ENCODE measurements around the gene STRA8.

The STRA8 gene, protein sequence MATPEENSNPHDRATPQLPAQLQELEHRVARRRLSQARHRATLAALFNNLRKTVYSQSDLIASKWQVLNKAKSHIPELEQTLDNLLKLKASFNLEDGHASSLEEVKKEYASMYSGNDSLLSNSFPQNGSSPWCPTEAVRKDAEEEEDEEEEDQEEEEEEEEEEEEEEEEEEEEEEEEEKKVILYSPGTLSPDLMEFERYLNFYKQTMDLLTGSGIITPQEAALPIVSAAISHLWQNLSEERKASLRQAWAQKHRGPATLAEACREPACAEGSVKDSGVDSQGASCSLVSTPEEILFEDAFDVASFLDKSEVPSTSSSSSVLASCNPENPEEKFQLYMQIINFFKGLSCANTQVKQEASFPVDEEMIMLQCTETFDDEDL

DNA sequence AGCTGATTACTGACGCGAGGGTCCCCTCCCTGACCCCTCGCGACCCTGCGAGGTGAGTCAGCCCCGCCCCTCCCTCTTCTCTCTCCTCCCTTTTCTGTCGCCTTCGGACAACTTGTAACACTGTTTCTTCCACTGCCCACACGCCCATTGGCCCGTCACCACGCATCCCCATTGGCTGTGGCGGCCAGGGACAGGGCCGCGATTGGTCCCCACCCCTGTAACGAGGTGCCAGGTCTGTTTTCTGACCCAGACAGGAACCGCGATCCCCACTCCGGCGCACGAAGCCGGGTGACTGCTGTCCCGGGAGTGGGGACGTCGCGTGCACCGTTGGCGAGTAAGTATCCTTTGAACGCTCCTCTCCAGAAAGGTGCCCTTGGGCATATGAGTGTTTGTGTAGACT is at the start of gene STRA8:
Gene STRA8, plus strand, starts transcription at position 269 of the 400 bp plus-strand sequence. CDS start 6,687 bp downstream, outside the sequence.
- Histone ChIP-seq H3K9ac (ENCODE audit: low read length) (no peak within 1 kb of the TSS), H3K4me1 (ENCODE audit: control insufficient read depth, insufficient read depth, low read length) (no peaks in the 10 kb centered on the region), H3K4me3 (ENCODE audit: low read length) (no peak within 1 kb of the TSS), H3K9me3 (ENCODE audit: control insufficient read depth, low read length) (no peaks in the 10 kb centered on the region), H3K27me3 (replicated peaks; ENCODE audit: control insufficient read depth, insufficient read depth, low read length) (peaks cover 4% of the 10 kb centered on the region), H3K36me3 (ENCODE audit: control insufficient read depth, insufficient read depth, low read length, severe bottlenecking) (no peaks in the 10 kb centered on the region)
- no peak for DNase-seq (ENCODE audit: low read depth)

DNA sequence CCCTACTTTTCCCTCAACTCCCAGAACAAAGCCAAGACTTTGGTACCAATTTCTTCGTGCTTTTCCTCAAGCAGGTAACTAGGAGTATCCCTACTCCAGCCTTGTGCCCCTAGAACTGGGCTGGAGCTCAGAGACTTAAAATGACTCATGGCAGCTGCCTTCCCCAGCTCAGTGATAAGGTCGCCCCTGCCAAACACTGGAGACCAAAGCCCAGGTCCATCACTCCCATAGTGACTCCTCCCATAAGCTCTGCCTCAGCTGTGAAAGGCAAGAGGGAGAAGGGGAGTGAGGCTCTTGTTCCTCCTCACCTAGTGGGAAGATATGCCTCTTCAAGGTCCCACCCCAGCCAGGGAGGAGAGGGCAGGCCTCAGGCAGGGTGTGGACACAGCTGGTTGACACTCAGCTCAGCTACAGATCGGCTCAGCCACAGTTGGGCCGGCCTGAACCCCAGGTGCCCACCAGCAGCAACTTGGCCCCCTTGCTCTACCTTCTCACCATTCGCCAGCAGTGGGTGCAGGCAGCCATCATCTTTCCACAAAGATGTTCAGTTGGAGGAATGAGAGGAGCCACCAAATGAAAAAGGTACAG is 49.3 kb upstream of the STRA8 start:
- H3K4me3 ChIP-seq (ENCODE audit: low read length), result no peak overlapping the region

DNA sequence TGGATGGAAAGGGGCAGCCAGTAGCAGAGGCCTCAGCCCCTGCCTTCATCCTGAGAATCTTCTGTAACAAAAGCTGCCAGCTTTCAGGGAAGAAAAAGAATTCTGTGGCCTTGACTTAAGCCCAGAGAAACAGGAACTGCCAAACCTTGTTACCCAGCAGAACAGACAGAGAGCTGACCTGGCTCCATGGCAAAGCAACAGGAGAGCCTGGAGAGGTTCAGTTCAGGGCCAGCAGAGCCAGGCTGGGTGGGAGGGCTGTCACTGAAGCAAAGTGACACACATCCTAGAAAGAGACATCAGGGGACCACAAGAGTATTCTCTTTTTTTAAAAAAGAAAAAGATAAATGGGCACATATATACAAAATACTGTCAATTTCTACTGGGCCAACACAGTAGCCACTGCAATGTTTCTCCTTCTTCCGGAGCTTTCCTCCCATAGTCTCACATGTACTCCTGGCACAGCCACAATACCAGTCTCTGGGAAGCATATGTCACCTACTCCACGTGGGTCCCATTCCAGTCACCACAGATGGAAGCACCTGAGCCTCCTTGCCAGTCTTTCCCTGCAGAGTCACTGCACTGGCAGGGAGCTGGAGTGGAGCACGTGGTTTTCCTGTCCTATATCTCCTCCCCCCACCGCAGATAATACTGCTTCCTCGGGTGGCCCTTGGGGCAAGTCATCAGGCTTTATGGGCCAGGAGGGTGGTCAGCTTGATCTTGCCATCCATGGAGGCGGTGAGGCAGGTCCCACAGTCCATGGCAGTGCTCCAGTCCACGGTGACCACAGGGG is 48.0 kb upstream of the STRA8 start:
- peaks cover 14% of the 10 kb centered on the region for H3K4me1 ChIP-seq (ENCODE audit: control insufficient read depth, insufficient read depth, low read length)
- peaks cover 85% of the 10 kb centered on the region for H3K36me3 ChIP-seq (ENCODE audit: control insufficient read depth, insufficient read depth, low read length, severe bottlenecking)
- no peak overlapping the region for H3K9ac ChIP-seq (ENCODE audit: low read length)
- no peaks in the 10 kb centered on the region for H3K27me3 ChIP-seq (replicated peaks; ENCODE audit: control insufficient read depth, insufficient read depth, low read length)
- peaks cover 39% of the 10 kb centered on the region for H3K9me3 ChIP-seq (ENCODE audit: control insufficient read depth, low read length)
- no peak for DNase-seq (ENCODE audit: low read depth)
- no peak overlapping the region for H3K4me3 ChIP-seq (ENCODE audit: low read length)

More for the DNA sequence above, 49.3 kb upstream of the STRA8 start:
- no peak for DNase-seq (ENCODE audit: low read depth)
- peaks cover 52% of the 10 kb centered on the region for H3K9me3 ChIP-seq (ENCODE audit: control insufficient read depth, low read length)
- no peak overlapping the region for H3K9ac ChIP-seq (ENCODE audit: low read length)
- H3K36me3 ChIP-seq (ENCODE audit: control insufficient read depth, insufficient read depth, low read length, severe bottlenecking), result peaks cover 95% of the 10 kb centered on the region
- H3K4me1 ChIP-seq (ENCODE audit: control insufficient read depth, insufficient read depth, low read length), result peaks cover 4% of the 10 kb centered on the region
- no peaks in the 10 kb centered on the region for H3K27me3 ChIP-seq (replicated peaks; ENCODE audit: control insufficient read depth, insufficient read depth, low read length)

DNA sequence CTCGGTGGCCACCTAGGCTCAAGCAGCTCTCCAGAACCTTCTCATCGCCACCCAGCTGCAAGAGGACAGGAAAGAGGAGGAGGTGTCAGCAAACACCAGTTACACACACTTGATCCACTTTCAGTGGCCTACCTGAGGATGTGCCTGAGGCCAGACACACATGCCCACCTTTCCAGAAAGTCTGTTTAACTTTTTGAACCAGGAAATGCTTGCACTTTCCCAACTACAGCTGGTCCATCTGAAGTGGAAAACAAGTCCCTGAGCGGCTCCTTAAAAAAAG is 47.4 kb upstream of the STRA8 start:
- Histone ChIP-seq H3K4me3 (ENCODE audit: low read length) (no peak overlapping the region), H3K4me1 (ENCODE audit: control insufficient read depth, insufficient read depth, low read length) (peaks cover 14% of the 10 kb centered on the region), H3K36me3 (ENCODE audit: control insufficient read depth, insufficient read depth, low read length, severe bottlenecking) (peaks cover 80% of the 10 kb centered on the region), H3K9ac (ENCODE audit: low read length) (no peak overlapping the region), H3K9me3 (ENCODE audit: control insufficient read depth, low read length) (peaks cover 33% of the 10 kb centered on the region), H3K27me3 (replicated peaks; ENCODE audit: control insufficient read depth, insufficient read depth, low read length) (no peaks in the 10 kb centered on the region)
- DNase-seq (ENCODE audit: low read depth), result no peak

DNA sequence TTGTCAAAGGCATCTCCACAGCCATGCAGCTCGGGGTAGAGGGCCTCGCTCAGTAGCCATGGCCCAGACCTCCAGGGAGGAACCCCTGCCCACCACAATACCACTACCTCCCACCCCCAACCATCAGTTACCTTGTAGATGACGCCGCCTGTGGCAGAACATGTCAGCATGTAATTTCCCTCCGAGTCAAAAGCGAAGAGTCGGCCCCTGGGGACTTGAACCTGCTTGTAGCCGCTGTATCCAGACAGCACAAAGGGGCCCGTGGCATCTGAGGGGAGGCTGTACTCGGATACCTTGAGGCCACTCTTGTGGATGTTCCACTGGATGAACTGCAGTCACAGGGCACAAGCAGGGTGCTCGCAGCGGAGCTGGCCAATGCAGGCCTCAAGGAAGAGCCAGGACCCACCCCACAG is 46.8 kb upstream of the STRA8 start:
- Histone ChIP-seq H3K4me1 (ENCODE audit: control insufficient read depth, insufficient read depth, low read length) (peaks cover 14% of the 10 kb centered on the region), H3K27me3 (replicated peaks; ENCODE audit: control insufficient read depth, insufficient read depth, low read length) (no peaks in the 10 kb centered on the region), H3K36me3 (ENCODE audit: control insufficient read depth, insufficient read depth, low read length, severe bottlenecking) (peaks cover 73% of the 10 kb centered on the region), H3K9ac (ENCODE audit: low read length) (no peak overlapping the region), H3K4me3 (ENCODE audit: low read length) (no peak overlapping the region), H3K9me3 (ENCODE audit: control insufficient read depth, low read length) (peaks cover 27% of the 10 kb centered on the region)
- DNase-seq (ENCODE audit: low read depth), result no peak

DNA sequence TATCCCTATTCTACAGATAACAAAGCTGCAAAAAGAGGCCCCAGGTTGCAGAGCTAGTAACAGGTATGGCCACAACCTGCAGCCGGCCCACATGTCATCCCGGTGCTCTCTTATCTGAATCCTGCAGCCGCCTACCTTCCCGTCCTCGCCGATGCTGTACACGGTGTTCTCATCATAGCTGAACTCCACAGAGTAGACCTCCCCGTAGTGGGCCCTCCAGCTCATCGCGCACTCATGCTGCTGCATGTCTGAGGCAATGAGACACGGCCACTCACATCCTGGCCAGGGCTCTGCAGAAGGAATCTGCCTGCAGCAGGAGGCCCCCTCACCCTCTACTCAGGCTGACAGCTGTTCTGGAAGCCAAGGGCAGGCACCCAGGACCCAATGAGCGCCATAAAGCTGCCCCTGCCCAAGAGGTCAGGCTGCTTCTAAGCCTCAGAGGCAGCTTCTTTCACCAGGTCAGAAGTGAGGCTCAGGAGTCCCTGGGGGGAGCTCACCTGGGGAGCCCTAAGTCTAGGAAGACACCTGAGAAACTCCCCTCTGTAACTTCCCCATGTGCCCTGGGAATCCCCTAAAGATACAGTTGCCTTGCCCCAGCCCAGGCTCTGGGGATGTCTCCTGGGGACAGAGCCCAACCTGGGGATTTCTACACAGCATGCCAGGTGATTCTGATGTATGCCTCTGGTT is 45.2 kb upstream of the STRA8 start:
- no peak overlapping the region for H3K4me3 ChIP-seq (ENCODE audit: low read length)
- DNase-seq (ENCODE audit: low read depth), result no peak
- peaks cover 14% of the 10 kb centered on the region for H3K4me1 ChIP-seq (ENCODE audit: control insufficient read depth, insufficient read depth, low read length)
- H3K27me3 ChIP-seq (replicated peaks; ENCODE audit: control insufficient read depth, insufficient read depth, low read length), result no peaks in the 10 kb centered on the region
- peaks cover 11% of the 10 kb centered on the region for H3K9me3 ChIP-seq (ENCODE audit: control insufficient read depth, low read length)
- H3K9ac ChIP-seq (ENCODE audit: low read length), result no peak overlapping the region
- H3K36me3 ChIP-seq (ENCODE audit: control insufficient read depth, insufficient read depth, low read length, severe bottlenecking), result peaks cover 70% of the 10 kb centered on the region

DNA sequence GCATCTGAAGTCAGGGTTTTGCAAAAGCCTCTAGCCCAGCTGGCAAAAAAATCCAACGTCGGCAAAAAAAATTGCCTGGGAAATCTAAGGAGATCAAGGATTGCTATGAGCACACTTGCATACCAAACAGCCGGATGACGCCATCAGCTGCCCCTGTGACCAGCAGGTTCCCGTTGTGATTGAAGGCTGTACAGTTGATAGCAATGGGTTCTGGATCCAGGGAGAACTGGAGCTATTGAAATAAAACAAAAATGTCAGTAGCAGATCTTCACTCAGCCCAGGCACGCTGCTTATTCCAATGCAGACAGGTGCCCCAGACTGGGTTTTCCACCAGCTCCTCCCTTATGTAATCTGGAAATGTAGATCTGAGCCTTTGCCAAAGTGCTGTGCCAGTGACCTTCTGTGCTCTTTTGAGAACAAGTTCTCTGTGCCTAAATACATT is 44.4 kb upstream of the STRA8 start:
- H3K36me3 ChIP-seq (ENCODE audit: control insufficient read depth, insufficient read depth, low read length, severe bottlenecking), result peaks cover 70% of the 10 kb centered on the region
- H3K9ac ChIP-seq (ENCODE audit: low read length), result no peak overlapping the region
- H3K9me3 ChIP-seq (ENCODE audit: control insufficient read depth, low read length), result peaks cover 3% of the 10 kb centered on the region

DNA sequence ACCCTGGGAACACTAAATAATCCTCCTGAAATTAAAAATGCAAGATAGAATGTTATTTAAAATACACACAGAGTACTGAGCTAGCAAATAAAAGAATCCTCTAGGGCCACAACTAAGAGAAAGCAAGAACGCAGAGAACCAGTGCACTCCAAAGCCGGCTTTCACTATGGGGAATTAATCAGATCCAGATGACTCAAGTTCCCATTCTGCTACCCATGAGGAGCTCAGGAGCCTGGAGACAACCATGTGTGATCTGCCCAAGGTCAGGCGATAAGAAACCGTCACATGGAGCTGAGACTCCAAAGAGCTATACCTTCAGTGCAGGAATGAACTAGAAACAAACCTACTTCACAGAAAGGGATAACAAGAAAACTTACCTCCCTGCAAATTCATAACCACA is 43.7 kb upstream of the STRA8 start:
- H3K27me3 ChIP-seq (replicated peaks; ENCODE audit: control insufficient read depth, insufficient read depth, low read length), result no peaks in the 10 kb centered on the region
- H3K9me3 ChIP-seq (ENCODE audit: control insufficient read depth, low read length), result no peaks in the 10 kb centered on the region
- peaks cover 16% of the 10 kb centered on the region for H3K4me1 ChIP-seq (ENCODE audit: control insufficient read depth, insufficient read depth, low read length)
- H3K36me3 ChIP-seq (ENCODE audit: control insufficient read depth, insufficient read depth, low read length, severe bottlenecking), result peaks cover 71% of the 10 kb centered on the region
- H3K9ac ChIP-seq (ENCODE audit: low read length), result no peak overlapping the region
- peak; percentile 11 for DNase-seq (ENCODE audit: low read depth)
- no peak overlapping the region for H3K4me3 ChIP-seq (ENCODE audit: low read length)

More for the DNA sequence above, 44.4 kb upstream of the STRA8 start:
- DNase-seq (ENCODE audit: low read depth), result no peak
- Histone ChIP-seq H3K4me3 (ENCODE audit: low read length) (no peak overlapping the region), H3K27me3 (replicated peaks; ENCODE audit: control insufficient read depth, insufficient read depth, low read length) (no peaks in the 10 kb centered on the region), H3K4me1 (ENCODE audit: control insufficient read depth, insufficient read depth, low read length) (peaks cover 14% of the 10 kb centered on the region)

DNA sequence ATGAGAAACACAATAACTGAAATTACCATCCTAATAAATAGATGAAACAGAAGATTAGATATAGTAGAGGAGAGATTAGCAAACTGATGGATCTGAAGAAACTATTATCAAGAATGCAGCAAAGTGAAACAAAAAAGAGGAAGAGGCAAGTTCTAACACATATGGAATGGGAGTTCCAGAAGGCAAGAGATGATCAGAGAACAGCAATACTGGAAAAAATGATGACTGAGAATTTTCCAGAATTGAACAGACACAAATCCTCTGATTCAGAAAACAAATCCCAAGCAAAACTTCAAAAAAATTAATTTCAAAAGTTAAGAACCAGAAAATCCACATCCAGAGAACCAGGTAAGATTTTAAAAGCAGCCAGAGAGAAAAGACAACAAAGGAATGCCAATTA is 42.9 kb upstream of the STRA8 start:
- DNase-seq (ENCODE audit: low read depth), result no peak
- H3K36me3 ChIP-seq (ENCODE audit: control insufficient read depth, insufficient read depth, low read length, severe bottlenecking), result peaks cover 68% of the 10 kb centered on the region
- H3K27me3 ChIP-seq (replicated peaks; ENCODE audit: control insufficient read depth, insufficient read depth, low read length), result no peaks in the 10 kb centered on the region
- no peak overlapping the region for H3K4me3 ChIP-seq (ENCODE audit: low read length)
- H3K9ac ChIP-seq (ENCODE audit: low read length), result no peak overlapping the region
- H3K4me1 ChIP-seq (ENCODE audit: control insufficient read depth, insufficient read depth, low read length), result peaks cover 16% of the 10 kb centered on the region
- no peaks in the 10 kb centered on the region for H3K9me3 ChIP-seq (ENCODE audit: control insufficient read depth, low read length)

DNA sequence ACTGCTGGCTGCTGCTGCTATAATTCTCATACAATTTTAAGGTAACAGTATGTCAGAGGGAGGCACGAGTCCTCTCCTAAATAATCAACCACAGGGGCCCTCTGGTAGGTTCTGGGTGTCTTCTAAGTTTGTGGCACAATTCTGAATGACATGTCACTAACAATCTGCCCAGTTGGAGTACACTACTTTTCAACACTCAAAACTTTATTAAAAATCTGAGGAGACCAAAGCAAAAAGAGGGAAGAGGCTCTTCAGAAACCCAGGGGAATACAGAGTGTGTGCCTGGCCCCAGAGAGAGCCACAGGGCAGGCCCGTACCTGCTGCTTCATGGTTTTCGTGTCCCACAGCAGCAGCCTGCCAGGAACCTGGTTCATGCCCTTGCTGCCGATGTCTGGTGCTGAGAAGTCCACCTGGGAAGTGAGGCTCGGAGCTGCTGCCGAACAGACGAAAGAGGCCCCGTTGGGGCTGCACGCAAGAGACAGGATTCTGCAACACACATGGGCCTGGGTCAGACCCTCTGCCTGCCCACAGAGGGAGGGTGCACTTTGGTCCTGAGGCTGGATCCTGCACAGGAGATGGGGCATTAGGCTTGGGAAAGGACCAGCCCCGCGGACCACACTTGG is 40.6 kb upstream of the STRA8 start:
- H3K4me1 ChIP-seq (ENCODE audit: control insufficient read depth, insufficient read depth, low read length), result peaks cover 16% of the 10 kb centered on the region
- no peaks in the 10 kb centered on the region for H3K27me3 ChIP-seq (replicated peaks; ENCODE audit: control insufficient read depth, insufficient read depth, low read length)
- H3K9me3 ChIP-seq (ENCODE audit: control insufficient read depth, low read length), result no peaks in the 10 kb centered on the region
- no peak for DNase-seq (ENCODE audit: low read depth)
- peaks cover 68% of the 10 kb centered on the region for H3K36me3 ChIP-seq (ENCODE audit: control insufficient read depth, insufficient read depth, low read length, severe bottlenecking)
- no peak overlapping the region for H3K4me3 ChIP-seq (ENCODE audit: low read length)
- no peak overlapping the region for H3K9ac ChIP-seq (ENCODE audit: low read length)

All from adipocyte (in vitro differentiated cells).